DND-41 (cell line): ENCODE results near the gene SNAI3.

ENCODE experiments used
- ATAC-seq: fragments of 200-7000 bp; cut with Tn5 transposase; 3 replicates; pipeline ENCODE4 v1.9.1; 2021; ENCODE audit warnings: low read depth; ENCODE audit not compliant: insufficient read depth
- DNase-seq: peaks from one replicate; pipeline ENCODE4 v3.0.0-alpha.2; 2020
- H2AFZ ChIP-seq: 2 replicates; pipeline ENCODE4 v1.6.0; 2012; ENCODE audit warnings: low read depth, low read length
- H3K27ac ChIP-seq: 2 replicates; pipeline ENCODE4 v1.5.1; 2012; ENCODE audit warnings: low read length, inconsistent platforms
- H3K27me3 ChIP-seq: fragments of 200-600 bp; sonication (generic); 2 replicates; pipeline ENCODE4 v1.6.0; 2012; ENCODE audit warnings: low read length, mild to moderate bottlenecking, inconsistent platforms; ENCODE audit not compliant: insufficient read depth, poor library complexity
- H3K36me3 ChIP-seq: 2 replicates; pipeline ENCODE4 v1.5.1; 2012; ENCODE audit warnings: low read length, inconsistent platforms; ENCODE audit not compliant: insufficient read depth
- H3K4me1 ChIP-seq: 2 replicates; pipeline ENCODE4 v1.5.1; 2012; ENCODE audit warnings: mild to moderate bottlenecking, low read length; ENCODE audit not compliant: insufficient read depth
- H3K4me2 ChIP-seq: 2 replicates; pipeline ENCODE4 v1.6.0; 2012; ENCODE audit warnings: mild to moderate bottlenecking, moderate library complexity, low read length, inconsistent platforms; ENCODE audit not compliant: insufficient read depth
- H3K4me3 ChIP-seq, 2 experiments: fragments of 200-600 bp in 1 of 2; shearing (Covaris generic) in 1 of 2; 2 replicates each; pipeline ENCODE4 v1.5.1; 2012 to 2016; ENCODE audit warnings: inconsistent platforms in 2 of 2, low read length in 2 of 2, mild to moderate bottlenecking in 2 of 2, low read depth in 1 of 2, moderate library complexity in 1 of 2
- H3K79me2 ChIP-seq: 2 replicates; pipeline ENCODE4 v1.6.0; 2012; ENCODE audit warnings: low read length, inconsistent platforms; ENCODE audit not compliant: insufficient read depth
- H3K9ac ChIP-seq: 2 replicates; pipeline ENCODE4 v1.6.0; 2012; ENCODE audit warnings: low read depth, mild to moderate bottlenecking, inconsistent platforms, low read length, moderate library complexity
- H3K9me3 ChIP-seq: 2 replicates; pipeline ENCODE4 v1.5.1; 2012; ENCODE audit warnings: low read length, moderate library complexity, mild to moderate bottlenecking, inconsistent platforms; ENCODE audit not compliant: insufficient read depth, severe bottlenecking
- H4K20me1 ChIP-seq: 2 replicates; pipeline ENCODE4 v1.6.0; 2012; ENCODE audit warnings: low read length; ENCODE audit not compliant: insufficient read depth
- EZH2 ChIP-seq: IDR thresholded peaks from 3 replicates; pipeline ENCODE4 v1.6.1; 2012; ENCODE audit warnings: borderline replicate concordance, low read depth, mild to moderate bottlenecking, moderate library complexity, low read length, inconsistent platforms; ENCODE audit not compliant: severe bottlenecking
- TF ChIP-seq, protein P1 (sequence below): IDR thresholded peaks from 2 replicates; pipeline ENCODE4 v1.5.1; 2012; ENCODE audit warnings: borderline replicate concordance, low read length, moderate library complexity, mild to moderate bottlenecking; ENCODE audit not compliant: poor library complexity, severe bottlenecking; ENCODE audit errors: extremely low read depth

SNAI3 gene

DNA sequence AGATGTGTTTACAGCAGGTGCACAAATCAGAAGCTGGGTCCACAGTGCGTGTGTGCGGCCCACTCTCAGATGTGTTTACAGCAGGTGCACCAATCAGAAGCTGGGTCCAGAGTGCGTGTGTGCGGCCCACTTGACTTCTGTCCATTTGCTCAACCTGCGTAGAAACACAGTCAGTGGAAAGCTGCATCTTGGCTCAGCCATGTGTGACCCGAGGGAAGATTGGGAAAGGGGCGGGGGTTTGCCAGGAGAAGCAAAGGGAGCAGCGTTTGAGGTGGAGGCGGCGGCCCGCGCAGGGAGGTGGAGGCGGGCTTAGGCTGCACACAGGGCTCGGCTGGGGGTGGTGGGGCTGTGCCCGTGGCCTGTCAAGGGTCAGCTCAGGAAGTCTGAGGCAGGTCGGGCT lies 24.2 kb upstream of the SNAI3 start:
- Histone ChIP-seq H3K4me3 (no peak overlapping the region), H3K9me3 (no peaks in the 10 kb centered on the region), H3K27me3 (no peaks in the 10 kb centered on the region), H3K27ac (no peak overlapping the region), H3K4me1 (peaks cover 26% of the 10 kb centered on the region), H3K9ac (no peak overlapping the region), H3K4me2 (no peak overlapping the region), H3K36me3 (peaks cover 33% of the 10 kb centered on the region), H2AFZ (no peak overlapping the region), H4K20me1 (peaks cover 48% of the 10 kb centered on the region), H3K79me2 (peaks cover 53% of the 10 kb centered on the region)
- ATAC-seq (no peak), DNase-seq (no peak)
- TF ChIP-seq EZH2: no peak
- TF ChIP-seq, protein P1, sequence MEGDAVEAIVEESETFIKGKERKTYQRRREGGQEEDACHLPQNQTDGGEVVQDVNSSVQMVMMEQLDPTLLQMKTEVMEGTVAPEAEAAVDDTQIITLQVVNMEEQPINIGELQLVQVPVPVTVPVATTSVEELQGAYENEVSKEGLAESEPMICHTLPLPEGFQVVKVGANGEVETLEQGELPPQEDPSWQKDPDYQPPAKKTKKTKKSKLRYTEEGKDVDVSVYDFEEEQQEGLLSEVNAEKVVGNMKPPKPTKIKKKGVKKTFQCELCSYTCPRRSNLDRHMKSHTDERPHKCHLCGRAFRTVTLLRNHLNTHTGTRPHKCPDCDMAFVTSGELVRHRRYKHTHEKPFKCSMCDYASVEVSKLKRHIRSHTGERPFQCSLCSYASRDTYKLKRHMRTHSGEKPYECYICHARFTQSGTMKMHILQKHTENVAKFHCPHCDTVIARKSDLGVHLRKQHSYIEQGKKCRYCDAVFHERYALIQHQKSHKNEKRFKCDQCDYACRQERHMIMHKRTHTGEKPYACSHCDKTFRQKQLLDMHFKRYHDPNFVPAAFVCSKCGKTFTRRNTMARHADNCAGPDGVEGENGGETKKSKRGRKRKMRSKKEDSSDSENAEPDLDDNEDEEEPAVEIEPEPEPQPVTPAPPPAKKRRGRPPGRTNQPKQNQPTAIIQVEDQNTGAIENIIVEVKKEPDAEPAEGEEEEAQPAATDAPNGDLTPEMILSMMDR: no peak

DNA sequence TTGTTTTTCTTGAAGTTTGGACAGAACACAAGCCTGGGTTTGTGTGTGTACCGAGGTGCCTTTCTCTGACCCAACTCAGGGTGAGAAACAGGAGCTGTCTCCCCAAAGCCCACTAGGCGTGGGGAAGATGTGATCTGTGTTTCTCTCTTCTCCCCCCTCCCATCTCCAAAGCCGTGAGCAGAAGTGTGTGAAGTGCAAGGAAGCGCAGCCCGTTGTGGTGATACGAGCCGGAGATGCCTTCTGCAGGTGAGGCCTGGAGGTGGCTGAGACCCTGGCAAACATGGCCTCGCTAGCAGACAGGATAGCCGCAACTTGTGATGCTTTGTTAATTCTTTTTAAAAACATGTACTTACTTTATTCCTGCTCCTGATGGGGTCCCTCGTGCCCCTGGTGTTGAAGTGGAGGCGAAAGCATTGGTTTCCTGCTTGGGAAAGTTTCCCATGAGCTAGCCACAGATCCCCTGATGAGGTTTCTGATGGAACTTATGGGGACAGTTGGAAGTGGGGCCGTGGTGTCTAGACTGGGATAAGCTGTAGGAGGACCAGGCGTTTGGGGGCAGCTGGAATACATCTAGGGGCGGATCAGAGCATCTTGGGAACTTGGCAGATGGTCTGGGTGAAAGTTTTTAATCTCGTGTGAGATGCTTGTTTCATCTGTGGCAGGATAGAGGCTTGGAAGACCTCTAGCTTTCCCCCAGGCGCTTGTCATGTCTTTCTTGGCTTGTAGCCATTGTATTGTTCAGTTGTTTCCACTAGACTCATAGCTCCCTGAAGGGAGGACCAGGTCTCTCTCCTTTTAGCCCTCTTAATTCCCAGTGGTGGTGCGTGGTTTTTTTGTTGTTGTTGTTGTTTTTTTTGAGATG lies 20.9 kb upstream of the SNAI3 start:
- Histone ChIP-seq H3K4me1 (peaks cover 59% of the 10 kb centered on the region), H3K27ac (peak overlapping the region; percentile 59), H3K36me3 (peaks cover 17% of the 10 kb centered on the region), H3K79me2 (peaks cover 83% of the 10 kb centered on the region), H2AFZ (peak overlapping the region; percentile 98), H3K27me3 (no peaks in the 10 kb centered on the region), H3K4me3 (peak overlapping the region; percentile 99 to 100), H3K9me3 (no peaks in the 10 kb centered on the region), H3K4me2 (peak overlapping the region; percentile 100), H4K20me1 (peaks cover 43% of the 10 kb centered on the region), H3K9ac (peak overlapping the region; percentile 89)
- ATAC-seq (no peak), DNase-seq (no peak)
- TF ChIP-seq EZH2: no peak
- TF ChIP-seq, protein P1: no peak

DNA sequence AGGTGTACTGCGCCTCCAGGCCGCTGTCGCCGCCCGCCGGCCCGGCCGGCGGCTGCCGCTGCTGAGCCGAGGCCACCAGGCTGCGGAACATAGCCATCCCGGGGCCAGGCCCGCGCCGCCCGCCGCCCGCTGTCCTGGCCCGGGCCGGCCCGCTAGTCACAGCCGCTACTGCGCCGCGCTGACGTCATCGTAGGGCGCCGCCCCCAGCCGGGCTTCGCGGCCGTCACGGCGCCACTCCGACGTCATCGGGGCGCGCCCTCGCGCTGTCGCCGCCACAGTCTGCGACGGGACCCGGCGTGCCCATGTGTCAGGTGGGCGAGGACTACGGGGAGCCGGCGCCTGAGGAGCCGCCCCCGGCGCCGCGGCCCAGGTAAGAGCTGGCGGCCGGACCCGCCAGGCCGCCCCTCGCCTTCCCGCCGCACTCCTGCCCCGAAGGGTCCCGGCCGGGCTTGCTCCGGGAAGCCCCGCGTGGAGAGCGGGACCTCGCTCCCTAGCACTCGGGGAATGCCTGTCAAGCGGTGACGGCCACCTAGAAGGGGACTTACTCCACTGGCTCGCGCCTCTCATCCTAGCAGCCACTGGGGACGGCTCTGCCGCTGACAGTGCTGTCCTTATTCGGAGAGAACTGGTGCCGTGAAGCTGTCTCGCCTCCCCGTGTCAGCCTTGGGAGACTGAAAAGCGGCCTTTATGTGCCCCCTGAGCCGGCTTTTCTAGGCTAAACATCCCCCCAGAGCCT lies 20.1 kb upstream of the SNAI3 start, which contains the start of the genes CTU2 and RNF166:
CTU2 (plus strand) TSS at position 275 of the 736 bp plus-strand sequence; CDS start at position 303, 28 bp downstream.
RNF166 (minus strand) TSS at position 180 of the 736 bp plus-strand sequence; CDS start at position 97, 83 bp downstream.
- ATAC-seq: peak; percentile 59
- H3K27ac ChIP-seq: peak within 1 kb of the TSS; percentile 65

More for the DNA sequence above, 20.1 kb upstream of the SNAI3 start, which contains the start of the genes CTU2 and RNF166:
- peak within 1 kb of the TSS; percentile 98 for H2AFZ ChIP-seq
- no peaks in the 10 kb centered on the region for H3K9me3 ChIP-seq
- H3K9ac ChIP-seq: peak within 1 kb of the TSS; percentile 89
- H3K4me3 ChIP-seq: peak within 1 kb of the TSS; percentile 99 to 100
- peak within 1 kb of the TSS; percentile 100 for H3K4me2 ChIP-seq
- peaks cover 67% of the 10 kb centered on the region for H3K4me1 ChIP-seq
- TF ChIP-seq EZH2: no peak
- TF ChIP-seq, protein P1: no peak
- peaks cover 36% of the 10 kb centered on the region for H4K20me1 ChIP-seq
- peak; percentile 87 for DNase-seq
- no peaks in the 10 kb centered on the region for H3K27me3 ChIP-seq
- peaks cover 85% of the 10 kb centered on the region for H3K79me2 ChIP-seq
- peaks cover 19% of the 10 kb centered on the region for H3K36me3 ChIP-seq
